HL-60/S4 (cell line): ENCODE data around the gene NIBAN1.
"Not testable (repeated sequence)": the region's sequence is repeated elsewhere in the genome, so short reads cannot be mapped to it uniquely, and the experiment has no call there.

Experiments used
- in situ Hi-C: fragments of 300-500 bp; cut with MboI; formaldehyde crosslinking; loops from 2 replicates; pipeline ENCODE4 v1.14.3; 2022; ENCODE audit warnings: low sequenced_read_pairs

The NIBAN1 gene, protein sequence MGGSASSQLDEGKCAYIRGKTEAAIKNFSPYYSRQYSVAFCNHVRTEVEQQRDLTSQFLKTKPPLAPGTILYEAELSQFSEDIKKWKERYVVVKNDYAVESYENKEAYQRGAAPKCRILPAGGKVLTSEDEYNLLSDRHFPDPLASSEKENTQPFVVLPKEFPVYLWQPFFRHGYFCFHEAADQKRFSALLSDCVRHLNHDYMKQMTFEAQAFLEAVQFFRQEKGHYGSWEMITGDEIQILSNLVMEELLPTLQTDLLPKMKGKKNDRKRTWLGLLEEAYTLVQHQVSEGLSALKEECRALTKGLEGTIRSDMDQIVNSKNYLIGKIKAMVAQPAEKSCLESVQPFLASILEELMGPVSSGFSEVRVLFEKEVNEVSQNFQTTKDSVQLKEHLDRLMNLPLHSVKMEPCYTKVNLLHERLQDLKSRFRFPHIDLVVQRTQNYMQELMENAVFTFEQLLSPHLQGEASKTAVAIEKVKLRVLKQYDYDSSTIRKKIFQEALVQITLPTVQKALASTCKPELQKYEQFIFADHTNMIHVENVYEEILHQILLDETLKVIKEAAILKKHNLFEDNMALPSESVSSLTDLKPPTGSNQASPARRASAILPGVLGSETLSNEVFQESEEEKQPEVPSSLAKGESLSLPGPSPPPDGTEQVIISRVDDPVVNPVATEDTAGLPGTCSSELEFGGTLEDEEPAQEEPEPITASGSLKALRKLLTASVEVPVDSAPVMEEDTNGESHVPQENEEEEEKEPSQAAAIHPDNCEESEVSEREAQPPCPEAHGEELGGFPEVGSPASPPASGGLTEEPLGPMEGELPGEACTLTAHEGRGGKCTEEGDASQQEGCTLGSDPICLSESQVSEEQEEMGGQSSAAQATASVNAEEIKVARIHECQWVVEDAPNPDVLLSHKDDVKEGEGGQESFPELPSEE

DNA sequence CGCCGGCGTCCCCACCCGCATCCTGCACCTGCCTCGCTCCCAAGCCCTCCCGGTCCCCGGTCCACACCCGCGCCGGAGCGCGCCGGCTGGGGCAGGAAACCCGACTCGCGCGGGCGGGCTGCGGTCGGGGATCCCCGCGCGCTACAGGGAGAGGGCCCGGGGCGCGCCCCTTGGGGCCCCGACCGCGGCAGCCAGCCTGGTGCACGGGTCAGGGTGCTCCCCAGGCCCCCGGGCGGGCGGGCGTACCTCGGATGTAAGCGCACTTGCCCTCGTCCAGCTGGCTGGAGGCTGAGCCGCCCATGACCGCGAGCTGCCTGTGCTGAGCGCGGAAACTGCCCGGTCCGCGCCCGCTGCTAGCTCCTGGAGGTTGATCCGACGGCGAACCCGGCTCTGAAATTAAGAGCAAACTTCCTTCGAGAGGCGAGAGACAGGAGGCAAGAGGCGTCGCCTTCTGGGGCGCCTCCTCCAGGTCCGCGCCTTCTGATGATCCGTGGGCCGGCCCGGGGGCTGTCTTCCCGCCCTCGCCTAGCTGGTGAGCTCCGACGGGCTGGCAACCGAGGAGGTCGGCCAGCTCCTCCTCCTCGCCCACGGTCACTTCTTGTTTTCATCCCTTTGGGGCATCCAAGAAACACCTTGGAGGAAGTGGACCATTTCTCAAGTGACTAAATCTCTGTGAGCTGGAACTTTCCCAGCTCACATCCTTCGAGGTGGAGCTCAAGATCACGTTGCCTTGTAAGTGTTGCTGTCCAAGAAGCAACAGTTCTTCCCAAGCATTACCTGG is at the start of gene NIBAN1:
TSS of gene NIBAN1 (minus strand) at position 453 of the 781 bp plus-strand sequence. CDS start at position 301, 152 bp downstream.
- in situ Hi-C loops, result no loop called here

DNA sequence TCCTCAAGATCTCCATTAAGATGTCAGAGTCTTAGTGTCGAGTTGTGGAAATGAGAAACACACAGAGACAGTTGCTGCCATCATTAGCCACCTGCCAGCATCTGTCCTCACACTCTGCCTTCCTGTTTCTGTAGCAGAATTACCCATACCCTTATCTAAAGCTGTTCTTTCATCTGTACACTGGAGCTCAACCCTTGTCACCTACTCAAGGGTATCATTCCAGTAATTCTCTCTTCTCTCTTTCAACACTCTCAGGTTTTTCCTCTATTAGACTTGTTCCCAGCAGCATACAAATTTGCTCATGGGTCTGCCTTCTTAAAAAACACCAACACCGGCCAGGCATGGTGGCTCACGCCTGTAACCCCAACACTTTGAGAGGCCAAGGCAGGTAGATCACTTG is 43.7 kb upstream of the NIBAN1 start:
- in situ Hi-C loops, result no loop called here

DNA sequence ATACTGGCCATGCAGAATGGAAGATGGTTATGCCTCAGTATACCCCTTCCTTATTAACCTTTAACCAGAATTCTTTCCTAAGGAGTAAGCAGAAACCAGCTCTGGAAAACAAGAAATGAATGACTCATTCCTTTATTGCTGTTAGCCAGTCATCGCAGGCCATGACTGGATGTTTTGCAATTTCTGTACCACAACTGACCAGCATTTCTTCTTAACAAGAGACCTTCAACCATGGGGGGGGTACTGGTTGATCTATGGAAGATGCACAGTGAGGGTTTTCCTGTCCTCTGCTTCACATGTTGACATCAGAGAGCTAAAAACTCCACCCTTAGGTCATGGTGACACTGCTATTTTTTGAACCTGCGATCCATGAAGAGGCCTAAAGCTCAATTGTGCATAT is 43.0 kb upstream of the NIBAN1 start:
- in situ Hi-C loops, result no loop called here

DNA sequence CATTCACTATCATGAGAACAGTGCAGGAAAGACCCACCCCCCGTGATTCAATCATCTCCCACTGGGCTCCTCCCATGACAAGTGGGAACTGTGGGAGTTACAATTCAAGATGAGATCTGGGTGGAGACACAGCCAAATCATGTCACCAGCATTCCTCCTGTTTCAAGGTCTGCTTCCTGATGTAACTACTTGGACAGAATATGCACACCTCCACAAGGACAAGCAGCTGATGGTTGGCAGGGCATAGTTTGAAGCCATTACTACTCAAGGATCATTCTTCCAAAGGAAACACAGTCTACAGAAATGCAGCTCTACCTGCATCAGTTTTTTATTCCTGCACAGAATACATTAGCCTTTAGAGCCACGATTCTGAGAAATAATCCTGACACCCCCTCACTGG is 42.6 kb upstream of the NIBAN1 start:
- in situ Hi-C loops, result no loop called here

DNA sequence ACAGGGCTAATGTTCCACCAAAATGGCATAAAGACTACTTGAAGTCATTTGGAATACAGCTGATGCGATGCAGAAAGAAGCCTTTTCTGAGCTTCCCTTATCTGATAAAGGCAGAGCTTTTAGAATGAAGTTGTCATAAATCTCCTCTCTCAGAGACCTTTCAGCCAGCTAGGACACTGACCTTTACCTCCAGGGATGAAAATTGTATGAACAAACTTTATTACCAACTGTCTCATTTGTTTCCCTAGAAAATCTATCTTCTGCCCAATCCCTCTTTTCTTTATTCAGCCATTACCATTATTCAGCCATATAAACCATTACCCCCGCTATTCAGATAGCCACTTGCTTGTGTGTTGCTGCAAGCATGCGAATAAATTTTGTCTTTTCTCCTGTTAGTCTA is 41.3 kb upstream of the NIBAN1 start:
- in situ Hi-C loops, result no loop called here

DNA sequence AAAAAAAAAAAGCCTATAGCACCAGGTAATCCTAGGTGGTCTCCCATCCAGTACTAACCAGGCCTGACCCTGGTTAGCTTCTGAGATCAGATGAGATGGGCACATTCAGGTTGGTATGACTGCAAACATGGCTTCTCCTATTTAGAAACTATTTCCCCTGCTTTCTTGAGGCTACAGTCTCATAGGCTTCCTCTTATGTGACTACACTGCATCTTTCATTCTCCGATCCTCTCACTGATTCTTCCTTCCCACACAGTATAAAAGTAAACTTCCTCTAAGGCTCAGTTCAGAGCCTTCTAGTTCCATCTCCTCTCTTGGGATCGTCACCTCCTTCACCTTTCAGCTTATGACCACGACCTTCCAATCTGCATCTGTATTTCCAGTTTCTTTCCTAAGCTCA is 40.6 kb upstream of the NIBAN1 start:
- in situ Hi-C loops, result no loop called here

DNA sequence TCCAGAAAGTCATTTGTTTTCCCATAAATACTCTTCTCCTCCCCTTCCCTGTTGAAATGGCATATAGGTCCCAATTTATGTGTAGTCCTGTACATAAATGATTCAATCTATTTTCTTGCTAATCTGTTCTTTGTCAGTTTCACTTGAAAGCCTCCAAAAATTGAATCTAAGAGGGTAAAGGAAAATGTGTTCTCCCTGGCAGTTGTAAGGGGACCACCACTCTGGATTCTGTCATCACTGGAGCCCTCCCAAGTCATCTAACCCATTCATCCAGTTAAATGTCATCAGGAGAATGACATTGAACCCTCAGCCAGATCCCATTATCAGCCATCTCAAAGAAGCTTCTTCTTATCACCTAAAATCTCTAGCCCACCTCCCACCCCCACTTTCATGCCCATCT is 36.1 kb upstream of the NIBAN1 start:
- in situ Hi-C loops, result no loop called here

DNA sequence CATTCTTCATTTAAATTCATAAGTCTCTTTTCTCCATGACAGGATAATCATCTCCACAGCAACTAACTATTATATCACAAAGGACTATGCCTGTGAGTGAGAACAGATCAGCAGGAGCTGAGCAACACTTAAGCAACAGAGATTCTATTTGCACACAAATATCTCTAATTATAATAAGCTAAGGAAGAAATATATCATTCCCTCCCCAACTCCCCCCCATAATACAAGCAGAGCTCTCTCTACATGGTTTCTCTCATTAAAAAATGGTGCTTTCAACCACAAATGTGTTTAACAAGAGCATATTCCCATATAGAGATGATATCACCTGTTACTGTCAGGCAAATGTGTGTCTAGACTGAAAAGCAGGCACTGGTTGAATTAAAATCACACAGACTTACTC is 34.5 kb upstream of the NIBAN1 start:
- in situ Hi-C loops, result no loop called here

DNA sequence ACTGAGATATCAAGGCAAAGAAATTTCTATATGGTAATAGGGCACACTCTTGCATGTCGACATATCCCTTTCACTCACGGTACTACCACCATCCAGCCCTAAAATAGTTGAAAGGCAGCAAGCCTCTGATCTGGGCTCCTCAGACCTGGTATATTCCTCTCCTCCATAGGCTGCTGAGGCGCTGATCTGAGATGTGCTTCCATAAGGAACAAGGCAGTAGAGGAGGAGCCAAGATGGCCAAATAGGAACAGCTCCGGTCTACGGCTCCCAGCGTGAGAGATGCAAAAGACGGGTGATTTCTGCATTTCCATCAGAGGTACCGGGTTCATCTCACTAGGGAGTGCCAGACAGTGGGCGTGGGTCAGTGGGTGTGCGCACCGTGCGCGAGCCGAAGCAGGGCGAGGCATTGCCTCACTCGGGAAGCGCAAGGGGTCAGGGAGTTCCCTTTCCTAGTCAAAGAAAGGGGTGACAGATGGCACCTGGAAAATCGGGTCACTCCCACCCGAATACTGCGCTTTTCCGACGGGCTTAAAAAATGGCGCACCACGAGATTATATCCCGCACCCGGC is 27.1 kb upstream of the NIBAN1 start:
- in situ Hi-C loops, result not testable (repeated sequence)

DNA sequence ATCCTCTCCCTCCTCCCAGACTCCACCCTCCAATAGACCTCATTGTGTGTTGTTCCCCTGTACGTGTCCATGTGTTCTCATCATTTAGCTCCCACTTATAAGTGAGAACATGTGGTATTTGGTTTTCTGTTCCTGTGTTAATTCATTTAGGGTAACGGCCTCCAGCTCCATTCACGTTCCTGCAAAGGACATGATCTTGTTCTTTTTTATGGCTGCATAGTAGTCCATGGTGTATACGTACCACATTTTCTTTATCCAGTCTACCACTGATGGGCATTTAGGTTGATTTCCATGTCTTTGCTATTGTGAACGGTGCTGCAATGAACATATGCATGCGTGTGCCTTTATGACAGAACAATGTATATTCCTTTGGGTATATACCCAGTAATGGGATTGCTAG is 25.7 kb upstream of the NIBAN1 start:
- in situ Hi-C loops, result loop anchor here (25.0 kb wide), 1 partner anchor 687 kb away; no protein-coding TSS in a partner anchor

DNA sequence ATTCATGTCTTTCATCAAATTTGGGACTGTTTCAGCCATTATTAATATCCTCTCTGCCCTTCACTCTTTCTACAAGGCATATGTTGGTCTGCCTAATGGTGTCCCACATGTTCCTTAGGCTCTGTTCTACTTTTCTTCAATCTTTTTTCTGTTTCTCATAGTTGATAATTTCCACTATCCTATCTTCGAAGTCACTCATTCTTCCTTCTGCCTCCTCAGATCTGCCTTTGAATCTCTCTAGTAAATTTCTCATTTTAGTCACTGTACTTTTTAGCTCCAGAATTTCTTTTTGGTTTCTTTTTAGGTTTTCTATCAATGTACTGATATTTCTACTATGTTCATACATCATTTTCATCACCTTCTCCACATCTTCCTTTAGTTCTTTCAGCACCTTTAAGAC is 20.0 kb upstream of the NIBAN1 start:
- in situ Hi-C loops, result loop anchor here (25.0 kb wide), 1 partner anchor 693 kb away; no protein-coding TSS in a partner anchor

DNA sequence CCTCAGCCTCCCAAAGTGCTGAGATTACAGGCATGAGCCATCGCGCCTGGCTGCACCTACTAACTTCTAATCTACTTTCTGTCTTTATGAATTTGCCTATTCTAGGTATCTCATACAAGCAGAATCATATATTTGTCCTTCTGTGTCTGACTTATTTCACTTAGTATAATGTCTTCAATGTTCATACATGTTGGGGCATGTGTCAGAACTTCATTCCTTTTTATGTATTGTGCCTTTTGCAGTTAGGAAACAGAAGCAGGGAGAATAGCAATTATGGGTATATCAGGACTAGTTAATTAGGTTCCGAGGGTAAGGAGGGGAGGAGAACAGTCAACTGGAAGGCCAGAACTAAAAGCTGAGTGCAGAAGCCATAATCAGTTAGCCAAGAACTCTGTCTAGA is 18.0 kb upstream of the NIBAN1 start:
- in situ Hi-C loops, result loop anchor here (25.0 kb wide), 1 partner anchor 695 kb away; no protein-coding TSS in a partner anchor

DNA sequence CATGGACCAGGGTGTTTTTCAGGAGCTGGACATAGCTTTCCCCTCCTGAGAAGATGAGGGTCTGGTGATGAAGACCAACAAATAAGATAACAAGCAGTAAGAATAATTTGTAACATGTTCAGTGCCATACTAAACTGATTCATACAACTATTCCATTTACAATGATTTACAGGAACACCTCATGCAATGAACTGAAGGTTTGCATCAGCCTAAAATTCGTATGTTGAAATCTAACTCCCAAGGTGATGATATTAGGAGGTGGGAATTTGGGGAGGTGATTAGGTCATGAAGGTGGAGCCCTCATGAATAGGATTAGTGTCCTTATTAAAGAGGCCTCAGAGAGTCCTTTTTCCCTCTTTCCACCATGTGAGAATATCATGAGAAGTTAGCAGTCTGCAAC is 15.9 kb upstream of the NIBAN1 start:
- in situ Hi-C loops, result loop anchor here (25.0 kb wide), 1 partner anchor 697 kb away; no protein-coding TSS in a partner anchor

DNA sequence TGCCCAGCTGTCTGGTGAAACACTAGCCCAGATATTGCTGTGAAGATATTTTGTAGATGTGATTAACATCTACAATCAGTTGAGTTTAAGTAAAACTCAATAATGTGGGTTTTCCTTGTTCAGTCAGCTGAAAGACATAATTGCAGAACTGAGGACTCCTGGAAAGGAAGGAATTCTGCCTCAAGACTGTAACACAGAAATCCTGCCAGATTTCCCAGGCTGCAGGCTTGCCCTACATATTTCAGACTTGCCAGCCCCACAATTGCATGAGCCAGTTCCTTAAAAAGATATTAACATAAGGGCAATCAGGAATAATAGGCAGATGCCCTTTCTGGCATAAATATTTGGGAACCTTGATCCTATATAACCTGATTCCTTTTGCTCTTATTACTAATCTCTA is 14.2 kb upstream of the NIBAN1 start:
- in situ Hi-C loops, result loop anchor here (25.0 kb wide), 1 partner anchor 699 kb away; no protein-coding TSS in a partner anchor

DNA sequence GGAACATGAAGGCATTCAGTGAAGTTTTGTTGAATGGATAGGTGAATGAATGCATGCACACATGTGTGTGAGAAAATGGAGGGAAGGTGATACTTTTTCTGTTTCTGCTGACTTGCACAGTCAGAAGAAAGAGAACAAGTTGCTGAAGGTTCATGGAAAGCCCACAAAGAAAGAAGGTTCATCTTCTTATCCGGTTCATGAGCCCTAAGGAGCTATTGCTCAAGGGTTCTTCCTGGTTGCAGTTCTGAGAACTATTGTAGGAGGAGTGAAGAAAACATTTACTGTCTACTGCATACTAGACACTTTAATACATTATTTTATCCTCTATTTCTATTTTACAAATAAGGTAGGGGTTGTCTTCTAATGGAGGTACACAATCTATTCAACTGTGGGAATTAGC is 13.4 kb upstream of the NIBAN1 start:
- in situ Hi-C loops, result loop anchor here (25.0 kb wide), 1 partner anchor 700 kb away; no protein-coding TSS in a partner anchor

DNA sequence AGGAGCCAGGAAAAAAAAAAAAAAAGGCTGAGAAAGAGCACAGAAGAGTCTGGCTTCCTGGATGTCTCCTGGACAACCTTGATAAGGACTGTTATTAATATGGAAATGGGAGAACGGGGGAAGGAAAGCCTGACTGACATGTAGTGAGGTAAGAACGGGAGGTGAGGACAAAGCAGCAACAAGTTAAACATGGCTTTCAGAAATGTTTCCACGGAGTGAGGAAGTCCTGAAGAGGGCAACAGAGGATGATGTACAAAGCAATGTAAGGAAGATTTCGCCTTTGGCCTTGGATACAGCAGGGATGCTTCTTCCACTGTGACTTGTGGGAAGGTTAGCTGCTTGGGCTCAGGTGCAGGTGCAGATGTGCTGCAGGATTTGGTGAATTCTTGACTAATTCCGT is 11.9 kb upstream of the NIBAN1 start:
- in situ Hi-C loops, result loop anchor here (25.0 kb wide), 1 partner anchor 701 kb away; no protein-coding TSS in a partner anchor

DNA sequence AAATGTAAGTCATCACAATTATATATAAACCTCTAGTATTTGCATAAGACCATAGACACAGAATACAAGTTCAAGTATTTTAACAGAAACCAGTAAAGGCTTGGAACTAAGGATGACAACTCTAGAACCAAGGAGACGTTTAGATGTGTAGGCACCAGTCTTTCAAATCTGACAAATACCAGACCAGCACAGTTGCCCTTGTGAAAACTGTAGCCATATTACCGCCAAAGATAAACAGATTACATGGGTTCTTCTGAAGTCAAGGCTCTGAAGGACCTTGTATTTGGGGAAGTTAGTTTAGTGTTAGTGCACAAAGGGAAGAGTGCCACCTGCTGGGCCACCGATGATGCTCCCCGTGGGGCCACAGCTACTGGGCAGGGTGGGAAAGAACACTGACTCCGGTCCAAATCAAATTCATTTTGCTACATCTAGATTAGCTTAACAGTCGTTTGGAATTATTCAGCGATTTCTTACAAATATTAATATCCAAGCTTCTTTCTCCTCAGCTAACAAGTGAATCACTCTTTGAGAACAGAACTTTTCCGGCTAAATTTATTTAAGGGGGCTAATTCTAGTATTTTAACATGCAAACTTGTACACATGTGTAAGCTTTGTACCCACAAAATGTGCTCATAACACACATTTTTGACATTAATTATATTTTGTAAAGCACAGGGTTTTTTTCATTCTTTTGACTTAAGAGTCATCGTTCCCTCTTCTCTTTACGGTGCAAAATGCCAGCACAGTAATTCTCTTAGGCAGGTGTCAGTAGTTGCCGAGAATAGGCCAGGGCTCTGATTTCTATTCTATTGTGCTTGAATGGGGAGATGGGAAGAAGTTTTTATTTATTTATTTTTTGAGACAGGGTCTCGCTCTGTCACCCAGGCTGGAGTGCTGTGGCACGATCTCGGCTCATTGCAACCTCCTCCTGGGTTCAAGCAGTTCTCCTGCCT is 8.0 kb upstream of the NIBAN1 start:
- in situ Hi-C loops, result loop anchor here (5.0 to 25.0 kb wide), 2 partner anchors 175 to 705 kb away; no protein-coding TSS in a partner anchor

DNA sequence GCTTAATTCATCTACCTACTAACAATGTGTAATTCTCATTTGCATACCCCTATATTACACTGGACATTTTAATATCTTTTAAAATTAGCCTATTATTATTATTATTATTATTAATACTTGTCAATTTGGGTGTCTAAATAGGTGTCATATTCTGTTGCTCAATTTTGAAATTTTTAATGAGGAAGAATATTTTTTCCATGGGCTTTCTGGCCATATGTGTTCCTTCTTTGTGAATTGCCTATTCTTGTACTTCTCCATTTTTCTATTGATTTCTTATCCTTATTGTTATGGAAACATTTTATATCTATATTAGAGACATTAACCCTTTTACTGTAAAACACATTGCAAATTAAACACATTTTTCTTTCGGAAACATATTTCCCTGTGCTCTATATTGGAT is 6.4 kb upstream of the NIBAN1 start:
- in situ Hi-C loops, result loop anchor here (5.0 to 25.0 kb wide), 2 partner anchors 173 to 707 kb away; no protein-coding TSS in a partner anchor
